Psoas muscle (tissue), 8 donors: ENCODE data around the gene DUSP19. TPM values are rescaled to one million over a fixed set of nuclear protein-coding genes. Genes with fewer than 3 reads are reported as not detected.

Experiments used
- ATAC-seq, 4 donors: fragments of 200-7000 bp; cut with Tn5 transposase; one replicate each; pipeline ENCODE4 v1.9.1; 2020; ENCODE audit warnings: moderate library complexity in 3 of 4, mild to moderate bottlenecking in 2 of 4
- DNase-seq, 2 donors: peaks; one replicate each; pipeline ENCODE4 v3.0.0-alpha.2; 2020
- H3K27ac ChIP-seq: fragments of 200-600 bp; one replicate; pipeline ENCODE4 v1.8.0; 2022
- H3K27me3 ChIP-seq, 3 donors: fragments of 200-600 bp in 1 of 3; one replicate each; pipeline versions ENCODE4 v1.6.1 to v1.8.0; 2013 to 2022; ENCODE audit warnings: low read length in 2 of 3, mild to moderate bottlenecking in 2 of 3, moderate library complexity in 1 of 3; ENCODE audit not compliant: insufficient read depth in 3 of 3
- H3K36me3 ChIP-seq, 2 donors: fragments of 200-600 bp in 1 of 2; one replicate each; pipeline versions ENCODE4 v1.6.1 to v1.8.0; 2013 to 2022; ENCODE audit warnings: low read depth in 1 of 2, mild to moderate bottlenecking in 1 of 2, moderate library complexity in 1 of 2; ENCODE audit not compliant: insufficient read depth in 1 of 2
- H3K4me1 ChIP-seq: fragments of 200-600 bp; one replicate; pipeline ENCODE4 v1.8.0; 2022
- H3K4me3 ChIP-seq: fragments of 200-600 bp; one replicate; pipeline ENCODE4 v1.8.0; 2022; ENCODE audit warnings: mild to moderate bottlenecking
- H3K9me3 ChIP-seq: fragments of 200-600 bp; one replicate; pipeline ENCODE4 v1.8.0; 2022
- WGBS, 3 donors: extraction: QIAGEN DNeasy Blood & Tissue Kit; methylation state at CpG; one replicate each; pipeline versions ENCODE4 v1.1.6 to v1.1.7; 2013; 5-methylcytosine and 5-hydroxymethylcytosine counted together
- intact Hi-C, 2 donors: fragments of 100-400 bp; cut with DNase I; formaldehyde crosslinking; loops; one replicate each; pipeline versions ENCODE4 v1.11.0 to v1.14.2; 2022
- polyA plus RNA-seq, 3 donors: library from polyadenylated mRNA; stranded (reverse); fragments of 200-250 nt; gene quantifications; one replicate each; pipeline ENCODE4 v1.2.3, GENCODE V29; 2013
- total RNA-seq, 4 donors: library from RNA; stranded (reverse); fragmentation: NEBNext Ultra II Directional in 2 of 4; extraction: Animal tissue kit (Norgen Biotek cat#: 25700) in 2 of 4; gene quantifications; one replicate each; pipeline versions ENCODE4 v1.2.1 to v1.2.4, GENCODE V29; 2021 to 2023
- TF ChIP-seq, protein P1 (sequence below): fragments of 200-600 bp; IDR thresholded peaks from one replicate; pipeline ENCODE4 v1.8.0; 2022; ENCODE audit warnings: antibody characterized with exemption
- donor health status: healthy with polysubstance abuse.
- donor health status: DM: no; HTN: no; CAD: no; lungs with moderate emphysema.
- donor health status: Bipolar disorder and iron deficiency.
- donor health status: healthy.
- donor health status: DM: yes; HTN: yes; CAD: no.
- donor health status: DM: no; HTN: no; CAD: no.
- donor health status: DM: no; HTN: no; CAD: no.
- donor health status: DM: yes; HTN: yes; CAD: no.

Gene DUSP19
- total and polyA plus RNA-seq, 7 donors: 0.65 to 3.9 (median 2.2) TPM

DNA sequence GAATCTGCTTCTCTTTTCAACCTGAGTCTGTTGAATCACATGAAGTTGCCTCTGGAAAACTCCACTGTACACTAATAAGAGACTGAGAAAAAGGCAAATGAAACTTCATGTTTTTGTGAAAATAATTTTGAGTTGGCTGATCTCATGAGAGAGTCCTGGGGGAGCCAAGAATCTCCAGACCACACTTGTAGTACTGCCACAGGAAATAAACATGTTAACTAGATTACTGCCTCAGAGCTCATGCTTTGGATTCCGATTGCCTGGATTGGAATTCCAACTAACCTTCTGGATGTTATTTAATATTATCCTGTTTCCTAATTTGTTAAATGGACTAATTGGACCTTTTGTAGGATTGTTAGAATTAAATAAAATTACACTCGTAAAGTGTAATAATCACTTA lies 70.9 kb downstream of the DUSP19 start:
- Histone ChIP-seq H3K4me3 (no peak overlapping the region), H3K27ac (no peak overlapping the region), H3K36me3 (peaks cover 0 to 15% of the 10 kb centered on the region in 2 donors), H3K4me1 (peaks cover 8% of the 10 kb centered on the region), H3K9me3 (no peaks in the 10 kb centered on the region), H3K27me3 (no peaks in the 10 kb centered on the region)
- TF ChIP-seq, protein P1, sequence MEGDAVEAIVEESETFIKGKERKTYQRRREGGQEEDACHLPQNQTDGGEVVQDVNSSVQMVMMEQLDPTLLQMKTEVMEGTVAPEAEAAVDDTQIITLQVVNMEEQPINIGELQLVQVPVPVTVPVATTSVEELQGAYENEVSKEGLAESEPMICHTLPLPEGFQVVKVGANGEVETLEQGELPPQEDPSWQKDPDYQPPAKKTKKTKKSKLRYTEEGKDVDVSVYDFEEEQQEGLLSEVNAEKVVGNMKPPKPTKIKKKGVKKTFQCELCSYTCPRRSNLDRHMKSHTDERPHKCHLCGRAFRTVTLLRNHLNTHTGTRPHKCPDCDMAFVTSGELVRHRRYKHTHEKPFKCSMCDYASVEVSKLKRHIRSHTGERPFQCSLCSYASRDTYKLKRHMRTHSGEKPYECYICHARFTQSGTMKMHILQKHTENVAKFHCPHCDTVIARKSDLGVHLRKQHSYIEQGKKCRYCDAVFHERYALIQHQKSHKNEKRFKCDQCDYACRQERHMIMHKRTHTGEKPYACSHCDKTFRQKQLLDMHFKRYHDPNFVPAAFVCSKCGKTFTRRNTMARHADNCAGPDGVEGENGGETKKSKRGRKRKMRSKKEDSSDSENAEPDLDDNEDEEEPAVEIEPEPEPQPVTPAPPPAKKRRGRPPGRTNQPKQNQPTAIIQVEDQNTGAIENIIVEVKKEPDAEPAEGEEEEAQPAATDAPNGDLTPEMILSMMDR: no peak
- intact Hi-C loops: no loop called here
- WGBS, 3 donors: 46 to 66% (median 59%) methylated on average over 2 of the region's 2 CpGs
- ATAC-seq (no peak), DNase-seq (no peak)

Other genes with a start within 250 kb of the DUSP19 start
- 10 to 100 TPM in 1 of 4 donors, 1 to 10 TPM in 3; 1.3 to 19.8 (median 3.0) TPM for gene FRZB, start 212.1 kb upstream of the DUSP19 start, total RNA-seq
- 1 to 10 TPM in 2 of 3 donors, under 1 TPM in 1; 0.57 to 3.1 (median 2.7) TPM for gene FRZB, start 212.1 kb upstream of the DUSP19 start, polyA plus RNA-seq
- 100 to 1,000 TPM in 3 of 4 donors, 10 to 100 TPM in 1; 94.1 to 196 (median 133) TPM for gene NCKAP1, start 40.3 kb upstream of the DUSP19 start, total RNA-seq
- 100 to 1,000 TPM in 2 of 3 donors, 10 to 100 TPM in 1; 95.3 to 262 (median 120) TPM for gene NCKAP1, start 40.3 kb upstream of the DUSP19 start, polyA plus RNA-seq
- 1 to 10 TPM; 5.1 to 9.0 (median 6.9) TPM for gene NUP35, start 45.7 kb downstream of the DUSP19 start, total RNA-seq
- 10 to 100 TPM in 1 of 3 donors, 1 to 10 TPM in 2; 8.3 to 11.9 (median 9.0) TPM for gene NUP35, start 45.7 kb downstream of the DUSP19 start, polyA plus RNA-seq